GM19397 (cell line): ENCODE results near the gene ARHGEF11.

Experiments
- ATAC-seq: cut with Tn5 transposase; IDR thresholded peaks from one replicate; pipeline ENCODE4 v1.9.1; 2021; ENCODE audit warnings: mild to moderate bottlenecking, moderate library complexity; ENCODE audit not compliant: unreplicated experiment

The ARHGEF11 gene

DNA sequence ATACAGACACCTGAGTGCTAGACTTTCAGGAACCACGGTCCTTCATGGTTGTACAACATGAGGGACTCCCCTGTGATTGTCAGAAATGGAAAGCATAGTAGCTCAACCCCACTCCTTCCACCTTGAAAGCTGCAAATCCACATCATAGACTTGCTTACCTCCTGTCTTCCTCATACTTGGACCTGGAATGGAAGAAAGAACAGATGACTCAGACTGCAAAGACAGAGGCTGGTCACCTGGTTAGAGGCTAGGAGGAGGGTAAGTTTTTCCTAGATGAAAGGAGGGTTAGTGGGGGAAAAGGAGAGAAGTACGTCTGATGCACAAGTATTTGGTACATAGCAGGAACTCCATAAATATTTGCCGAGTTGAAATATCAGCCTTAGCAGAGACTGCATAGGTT is 87.9 kb downstream of the ARHGEF11 start:
- no peak for ATAC-seq

GRCh38 chr1:156956333-156956732 is 89.2 kb downstream of the ARHGEF11 start:
- ATAC-seq, result no peak

- ATAC-seq, result no peak
Measured at GRCh38 chr1:156953571-156953970, 92.0 kb downstream of the ARHGEF11 start.

- ATAC-seq, result no peak
Measured at GRCh38 chr1:156951371-156951770, 94.2 kb downstream of the ARHGEF11 start.

GRCh38 chr1:156949127-156949526 is 96.4 kb downstream of the ARHGEF11 start:
- no peak for ATAC-seq

- no peak for ATAC-seq
Measured at GRCh38 chr1:156948708-156949107, 96.8 kb downstream of the ARHGEF11 start.

GRCh38 chr1:156947818-156948525 is 97.6 kb downstream of the ARHGEF11 start:
- no peak for ATAC-seq

DNA sequence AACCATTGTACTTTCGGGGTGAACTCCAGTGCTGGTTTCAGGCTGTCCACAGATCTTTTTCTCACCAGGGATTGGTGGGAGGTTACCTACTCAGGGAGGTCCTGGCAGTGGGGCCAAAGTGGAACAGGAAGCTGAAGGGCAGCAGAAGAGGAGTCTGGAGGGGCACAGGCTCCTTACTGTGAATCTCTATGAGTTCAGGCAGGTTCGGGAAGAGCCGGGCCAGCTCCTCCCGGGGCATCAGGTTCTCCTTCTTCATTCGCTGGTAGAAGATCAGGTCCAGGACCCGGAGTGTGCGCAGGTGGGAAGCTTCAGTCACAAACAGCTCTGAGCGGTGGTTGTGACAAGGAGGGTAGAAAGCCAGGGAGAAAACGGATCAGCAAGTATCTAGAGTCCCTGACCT is 98.4 kb downstream of the ARHGEF11 start:
- ATAC-seq, result no peak

DNA sequence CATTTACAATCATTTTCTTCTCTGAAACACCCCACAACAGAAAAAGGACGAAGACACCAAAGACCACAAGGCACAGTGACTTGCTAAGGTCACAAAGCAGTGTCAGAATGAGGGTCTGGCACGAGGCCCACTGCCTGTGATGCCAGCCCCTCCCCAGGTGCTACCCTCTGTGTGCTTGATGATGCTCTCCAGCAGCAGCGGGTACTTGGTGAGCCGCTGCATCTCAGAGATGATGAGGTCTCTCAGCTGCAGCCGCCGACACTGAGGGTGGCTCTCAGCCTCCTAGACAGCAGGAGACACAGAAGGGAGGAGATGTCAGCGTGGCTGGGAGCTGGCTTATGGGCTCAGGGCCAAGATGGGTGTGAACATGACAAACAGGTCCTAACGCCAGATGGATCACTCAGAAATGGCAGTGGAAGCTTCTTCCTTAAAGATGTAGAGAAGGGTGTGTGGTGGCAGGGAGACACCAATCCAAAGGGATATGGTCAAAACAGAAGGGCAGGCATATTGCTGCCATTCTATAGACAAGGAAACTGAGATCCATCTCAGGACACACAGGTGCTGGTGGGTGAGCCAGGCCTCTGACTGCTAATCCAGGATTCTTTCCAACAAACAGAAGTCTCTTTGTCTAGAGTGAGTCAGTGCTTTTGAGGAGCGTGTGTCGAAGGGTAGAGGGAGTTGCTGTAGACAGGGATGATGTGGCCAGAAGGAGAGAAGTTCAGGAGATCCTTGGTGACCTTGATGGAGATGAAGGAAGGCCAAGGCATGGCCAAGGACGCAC is 99.5 kb downstream of the ARHGEF11 start:
- no peak for ATAC-seq

DNA sequence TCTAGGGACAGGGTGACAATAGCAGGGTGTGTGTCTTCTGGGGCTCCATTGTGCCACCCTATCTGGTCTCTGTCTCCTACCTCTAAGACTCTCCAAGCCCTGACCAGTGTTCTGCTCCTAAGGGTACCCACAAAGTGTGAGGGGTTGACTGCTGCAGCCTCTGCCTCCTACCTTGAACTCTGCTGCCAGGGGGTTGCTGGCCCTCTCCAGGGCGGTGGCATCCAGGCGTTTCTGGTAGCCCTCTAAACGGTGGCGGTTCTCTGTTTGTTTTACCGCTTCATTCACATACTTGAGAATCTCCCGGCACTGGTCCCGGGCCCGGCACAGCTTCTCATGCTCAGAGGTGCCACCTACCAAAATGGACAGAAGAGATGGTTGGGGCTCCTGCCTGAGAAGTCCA is 100.7 kb downstream of the ARHGEF11 start:
- ATAC-seq, result no peak

DNA sequence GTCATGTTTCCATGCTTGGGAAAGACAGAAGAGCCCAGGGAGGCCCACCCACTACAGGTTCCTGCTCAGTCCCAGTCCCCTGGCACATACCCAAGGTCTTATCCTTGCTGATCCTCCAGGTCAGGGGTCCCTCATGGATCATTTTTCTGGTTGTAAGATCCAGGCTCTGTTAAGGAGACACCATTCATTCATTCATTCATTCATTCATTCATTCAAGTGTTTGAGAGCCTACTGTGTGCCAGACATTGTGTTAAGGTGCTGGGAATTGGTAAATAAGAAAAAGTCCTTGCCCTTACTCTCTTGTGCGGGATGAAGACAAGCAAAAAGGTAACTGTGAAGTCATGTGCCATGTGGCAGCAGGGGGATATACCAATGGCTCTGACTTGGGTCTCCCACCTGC is 101.3 kb downstream of the ARHGEF11 start:
- no peak for ATAC-seq

DNA sequence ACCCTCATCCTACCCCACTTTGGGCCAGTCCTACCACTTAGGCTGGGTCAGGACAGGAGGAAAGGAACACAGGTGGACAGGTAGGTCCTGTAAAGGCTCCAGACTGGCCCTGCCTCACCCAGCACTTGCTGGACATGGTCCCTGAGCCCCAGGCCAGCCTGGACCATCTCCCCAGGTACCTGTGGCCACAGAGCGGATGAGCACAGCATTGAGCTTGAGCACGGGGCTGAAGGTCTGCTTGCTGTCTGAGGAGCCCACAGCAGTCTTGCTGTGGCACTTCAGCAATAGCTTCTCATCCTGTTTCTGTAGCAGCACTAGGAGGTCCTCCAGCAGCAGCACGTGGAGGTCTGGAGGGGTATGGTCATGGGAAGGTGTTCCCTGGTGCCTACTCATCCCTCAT is 101.8 kb downstream of the ARHGEF11 start:
- ATAC-seq, result no peak

DNA sequence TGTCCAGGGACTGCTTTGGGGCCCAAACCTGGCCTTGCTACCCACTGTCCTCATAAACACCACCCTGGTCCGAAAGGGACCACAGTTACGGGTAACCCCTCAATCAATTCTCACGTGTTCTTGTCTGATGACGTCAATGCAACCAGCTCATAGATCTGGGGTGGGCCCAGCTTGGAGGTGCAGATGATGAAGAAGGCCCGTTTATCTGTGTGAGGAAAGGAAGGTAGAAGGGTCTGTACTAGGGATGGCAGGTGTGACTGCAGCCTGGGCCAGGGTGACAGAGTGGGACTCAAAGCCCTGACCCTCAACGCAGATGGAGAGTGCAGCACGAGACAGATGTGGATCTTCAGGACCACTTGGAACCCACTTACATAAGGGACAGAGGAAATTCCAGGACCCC is 103.0 kb downstream of the ARHGEF11 start:
- ATAC-seq, result no peak

- ATAC-seq, result no peak
Measured at GRCh38 chr1:156942176-156942575, 103.4 kb downstream of the ARHGEF11 start.

DNA sequence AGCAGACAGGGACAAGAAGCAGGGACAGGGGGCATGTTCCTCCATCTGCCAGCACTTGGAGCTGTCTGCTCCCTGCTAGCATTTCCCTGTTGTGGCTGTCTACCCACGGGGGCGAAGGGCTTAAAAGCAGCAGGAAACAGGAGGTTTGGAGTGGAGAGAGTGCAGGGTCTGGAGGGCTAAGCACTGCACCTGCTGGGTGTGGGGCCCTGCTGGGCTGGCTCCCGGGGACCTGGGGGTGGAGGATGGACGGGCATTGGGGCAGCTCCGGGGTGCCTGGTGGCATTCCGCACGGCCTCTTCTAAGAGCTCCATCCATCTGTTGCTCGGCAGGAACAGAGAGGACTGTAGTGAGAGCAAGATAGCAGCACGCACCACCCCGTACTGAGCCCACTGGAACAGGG is 103.9 kb downstream of the ARHGEF11 start:
- ATAC-seq, result no peak

GRCh38 chr1:156939786-156940334 is 105.7 kb downstream of the ARHGEF11 start:
- no peak for ATAC-seq

DNA sequence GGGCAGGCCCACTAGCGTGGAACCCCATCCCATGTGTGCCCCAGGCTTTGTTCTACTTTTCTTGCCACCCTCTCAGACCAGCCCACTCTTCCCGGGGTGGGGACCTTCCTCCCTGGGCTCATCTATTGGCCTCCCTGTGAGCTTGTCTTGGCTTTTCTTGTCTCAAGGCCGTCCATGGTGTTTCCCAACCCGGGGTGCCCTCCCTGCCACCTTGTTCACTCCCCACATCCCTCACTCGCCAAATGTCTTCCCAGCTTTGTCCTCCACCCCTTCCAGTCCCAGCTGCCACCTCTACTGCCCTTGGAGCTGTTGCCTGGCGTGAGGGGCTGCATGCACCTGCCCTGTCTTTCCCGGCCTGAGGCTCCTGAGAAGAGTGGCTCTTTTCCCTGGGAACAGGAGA is 106.7 kb downstream of the ARHGEF11 start:
- no peak for ATAC-seq

DNA sequence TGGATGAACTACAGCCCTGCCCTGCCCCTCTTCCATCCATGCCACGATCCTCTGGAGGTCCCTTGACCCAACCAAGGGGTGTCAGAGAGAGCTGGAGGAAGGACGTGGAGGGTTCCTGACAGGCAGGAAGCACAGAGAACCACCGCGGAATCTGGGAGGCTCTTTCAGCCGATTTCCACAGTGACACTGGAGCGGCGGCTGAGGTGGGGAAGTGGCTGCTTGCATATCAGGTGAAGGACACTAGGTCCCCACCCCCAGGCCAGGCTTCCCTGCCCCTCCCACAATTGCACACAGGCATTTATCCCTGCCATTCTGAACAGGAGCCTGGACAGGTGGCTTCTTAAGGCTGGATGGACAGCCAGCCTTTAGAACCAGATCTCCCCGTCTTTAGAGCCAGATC is 107.7 kb downstream of the ARHGEF11 start:
- ATAC-seq, result no peak

DNA sequence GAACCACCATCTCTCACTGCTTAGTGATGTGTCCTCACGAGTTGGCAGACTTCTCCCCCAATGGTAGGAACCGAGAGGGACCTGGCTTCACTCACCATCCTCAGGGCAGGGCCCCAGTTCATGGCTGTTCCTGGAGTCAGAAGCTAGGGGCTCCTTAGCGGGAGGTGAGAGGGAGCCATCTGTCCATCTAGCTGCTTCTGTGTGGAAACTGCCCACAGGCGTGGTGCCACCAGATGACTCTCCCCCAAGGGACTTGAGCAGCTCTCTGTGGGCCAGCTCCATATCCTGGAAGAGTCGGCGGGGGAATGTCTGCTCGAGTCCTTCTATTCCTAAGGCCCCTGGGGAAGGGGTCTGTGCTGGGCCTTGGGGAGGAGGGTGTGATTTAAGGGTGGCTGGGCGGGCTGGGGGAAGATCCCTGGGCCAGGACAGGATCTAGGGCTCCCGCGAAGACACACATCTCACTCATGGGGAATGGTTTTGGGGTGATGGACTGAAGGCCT is 108.8 kb downstream of the ARHGEF11 start:
- ATAC-seq, result no peak

DNA sequence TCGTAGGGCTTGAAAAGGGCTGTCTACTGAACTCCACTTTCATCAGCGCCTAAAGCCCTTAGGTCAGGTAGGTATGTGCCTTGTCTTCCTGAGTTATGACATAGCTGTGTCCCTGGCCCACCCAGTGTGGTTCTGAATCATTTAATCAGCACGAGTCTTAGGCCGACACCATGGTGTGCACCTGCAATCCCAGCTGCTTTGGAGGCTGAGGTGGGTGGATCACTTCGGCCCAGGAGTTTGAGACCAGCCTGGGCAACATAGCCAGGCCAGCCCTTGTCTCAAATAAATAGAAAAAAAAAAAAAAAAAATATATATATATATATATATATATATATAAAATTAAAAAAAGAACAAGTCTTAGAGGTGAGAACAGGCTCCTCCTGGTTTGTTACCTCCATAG is 109.4 kb downstream of the ARHGEF11 start:
- ATAC-seq, result no peak

- no peak for ATAC-seq
Measured at GRCh38 chr1:156935505-156936128, 109.9 kb downstream of the ARHGEF11 start.

DNA sequence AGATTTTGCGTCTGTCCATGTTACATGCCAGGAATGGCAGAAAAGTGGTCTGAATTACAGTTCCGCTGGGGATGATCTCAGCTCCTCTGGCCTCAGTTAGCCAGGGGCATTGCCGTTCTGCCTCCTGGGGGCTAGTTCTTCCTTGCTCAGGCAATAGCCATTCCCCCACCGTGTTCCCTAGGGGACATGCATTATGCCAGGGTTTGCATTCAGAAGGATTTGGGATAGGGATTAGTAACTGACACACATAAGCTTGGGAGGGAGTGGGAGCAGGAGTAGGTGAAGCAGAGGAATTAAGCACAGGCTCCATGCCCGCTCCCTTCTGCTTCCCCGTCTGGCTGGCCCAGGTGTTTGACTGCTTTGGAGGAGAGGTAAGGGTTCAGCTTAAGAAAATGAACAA is 112.4 kb downstream of the ARHGEF11 start:
- no peak for ATAC-seq
